ENCODE measurements around the gene ACSM2B. TPM values are rescaled to one million over a fixed set of nuclear protein-coding genes. Genes with fewer than 3 reads are reported as not detected.

ACSM2B gene
- total RNA-seq, 1 donor from 2014 or later, result not detected

GRCh38 chr16:20611975-20612481, 35.9 kb upstream of the ACSM2B start:
- DNase-seq (ENCODE audit: low read depth), result no peak
- TF ChIP-seq CTCF (IDR thresholded peaks at IDR 0.05; ENCODE audit: insufficient read depth, low read depth, low read length) (no peak), EZH2 (IDR thresholded peaks at IDR 0.05; ENCODE audit: insufficient read depth, low read length) (no peak)
- H3K4me2 ChIP-seq (ENCODE audit: low read length), result no peak overlapping the region
- H2AFZ ChIP-seq (ENCODE audit: low read depth, low read length), result no peak overlapping the region
- peaks cover 1% of the 10 kb centered on the region for H3K36me3 Mint-ChIP-seq (ENCODE audit: low read depth, unreplicated experiment)
- H3K4me3 Mint-ChIP-seq (ENCODE audit: unreplicated experiment), result no peak overlapping the region
- H3K36me3 ChIP-seq (ENCODE audit: insufficient read depth, low read length), result no peaks in the 10 kb centered on the region
- H3K27ac Mint-ChIP-seq (ENCODE audit: unreplicated experiment), result no peak overlapping the region
- H3K9ac ChIP-seq (ENCODE audit: low read length), result no peak overlapping the region
- FAIRE-seq, result no peak
- H3K4me1 ChIP-seq (ENCODE audit: insufficient read depth, low read length), result no peaks in the 10 kb centered on the region
- peaks cover 3% of the 10 kb centered on the region for H3K9me3 ChIP-seq (ENCODE audit: insufficient read depth, low read depth, low read length)
- peaks cover 57% of the 10 kb centered on the region for H3K27me3 Mint-ChIP-seq (ENCODE audit: low read depth, unreplicated experiment)
- no peak overlapping the region for H3K27ac ChIP-seq (ENCODE audit: low read depth, low read length)
- no peaks in the 10 kb centered on the region for H3K27me3 ChIP-seq (ENCODE audit: insufficient read depth, low read length)
- no peak overlapping the region for H3K4me3 ChIP-seq (ENCODE audit: insufficient read depth, low read depth, low read length)
- no peaks in the 10 kb centered on the region for H3K79me2 ChIP-seq (ENCODE audit: insufficient read depth, low read length)
- no peaks in the 10 kb centered on the region for H3K4me1 Mint-ChIP-seq (ENCODE audit: low read depth, unreplicated experiment)
- H3K9me3 Mint-ChIP-seq (ENCODE audit: unreplicated experiment), result peaks cover 3% of the 10 kb centered on the region
- H4K20me1 ChIP-seq (ENCODE audit: insufficient read depth, low read length), result no peaks in the 10 kb centered on the region

DNA sequence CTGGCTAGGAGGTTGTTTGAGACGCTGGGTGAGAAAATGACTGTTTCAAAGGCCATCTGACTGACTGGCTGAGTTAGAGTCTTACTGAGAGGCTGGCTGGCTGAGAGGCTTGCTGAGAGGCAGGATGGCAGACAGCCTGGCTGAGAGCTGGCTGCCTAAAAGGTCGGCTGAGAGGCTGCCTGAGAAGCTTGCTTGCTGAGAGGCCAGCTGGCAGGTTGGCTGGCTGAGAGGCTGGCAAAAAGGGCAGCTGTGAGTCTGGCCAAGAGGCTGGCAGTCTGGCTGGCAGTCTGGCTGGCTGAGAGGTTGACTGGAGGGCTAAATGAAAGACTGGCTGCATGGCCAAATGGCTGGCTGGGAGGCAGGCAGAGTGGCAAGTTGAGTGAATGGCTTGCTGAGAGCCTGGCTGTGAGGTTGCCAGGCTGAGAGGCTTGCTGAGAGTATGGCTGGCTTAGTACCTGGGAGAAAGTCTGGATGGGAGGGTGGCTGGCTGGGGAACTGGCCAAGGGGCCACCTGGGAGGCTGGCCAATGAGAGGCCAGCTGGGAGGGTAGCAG, 35.3 kb upstream of the ACSM2B start:
- FAIRE-seq (no peak), DNase-seq (ENCODE audit: low read depth) (no peak)
- H3K79me2 ChIP-seq (ENCODE audit: insufficient read depth, low read length), result no peaks in the 10 kb centered on the region
- H3K4me3 ChIP-seq (ENCODE audit: insufficient read depth, low read depth, low read length), result no peak overlapping the region
- peaks cover 3% of the 10 kb centered on the region for H3K9me3 ChIP-seq (ENCODE audit: insufficient read depth, low read depth, low read length)
- H3K4me3 Mint-ChIP-seq (ENCODE audit: unreplicated experiment), result no peak overlapping the region
- no peaks in the 10 kb centered on the region for H3K36me3 ChIP-seq (ENCODE audit: insufficient read depth, low read length)
- H4K20me1 ChIP-seq (ENCODE audit: insufficient read depth, low read length), result no peaks in the 10 kb centered on the region
- H3K4me1 Mint-ChIP-seq (ENCODE audit: low read depth, unreplicated experiment), result no peaks in the 10 kb centered on the region
- H3K4me2 ChIP-seq (ENCODE audit: low read length), result no peak overlapping the region
- no peaks in the 10 kb centered on the region for H3K27me3 ChIP-seq (ENCODE audit: insufficient read depth, low read length)
- TF ChIP-seq CTCF (IDR thresholded peaks at IDR 0.05; ENCODE audit: insufficient read depth, low read depth, low read length) (no peak), EZH2 (IDR thresholded peaks at IDR 0.05; ENCODE audit: insufficient read depth, low read length) (no peak)
- no peak overlapping the region for H3K9ac ChIP-seq (ENCODE audit: low read length)
- peaks cover 1% of the 10 kb centered on the region for H3K36me3 Mint-ChIP-seq (ENCODE audit: low read depth, unreplicated experiment)
- H2AFZ ChIP-seq (ENCODE audit: low read depth, low read length), result no peak overlapping the region
- H3K27ac ChIP-seq (ENCODE audit: low read depth, low read length), result no peak overlapping the region
- H3K27ac Mint-ChIP-seq (ENCODE audit: unreplicated experiment), result no peak overlapping the region
- no peaks in the 10 kb centered on the region for H3K4me1 ChIP-seq (ENCODE audit: insufficient read depth, low read length)
- H3K9me3 Mint-ChIP-seq (ENCODE audit: unreplicated experiment), result peaks cover 3% of the 10 kb centered on the region
- H3K27me3 Mint-ChIP-seq (ENCODE audit: low read depth, unreplicated experiment), result peaks cover 57% of the 10 kb centered on the region

DNA sequence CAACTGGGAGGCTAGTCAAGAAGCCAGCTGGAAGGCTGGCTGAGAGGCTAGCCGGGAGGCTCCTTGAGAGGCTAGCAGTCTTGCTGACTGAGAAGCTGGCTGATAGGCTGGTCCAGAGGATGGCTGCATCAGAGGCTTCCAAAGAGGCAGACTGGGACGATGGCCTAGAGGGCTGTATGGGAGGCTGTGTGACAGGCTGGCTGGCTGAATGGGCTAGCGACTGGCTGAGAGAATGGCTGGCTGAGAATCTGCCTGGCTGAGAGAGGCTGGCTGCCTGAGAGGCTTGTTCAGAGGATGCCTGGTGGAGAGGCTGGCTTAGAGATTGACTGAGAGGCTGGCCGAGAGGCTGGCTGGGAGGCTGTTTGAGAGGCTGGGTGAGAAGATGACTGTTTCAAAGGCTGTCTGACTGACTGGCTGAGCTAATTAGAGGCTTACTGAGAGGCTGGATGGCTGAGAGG, 34.8 kb upstream of the ACSM2B start:
- FAIRE-seq, result no peak
- no peak overlapping the region for H2AFZ ChIP-seq (ENCODE audit: low read depth, low read length)
- DNase-seq (ENCODE audit: low read depth), result no peak
- H4K20me1 ChIP-seq (ENCODE audit: insufficient read depth, low read length), result no peaks in the 10 kb centered on the region
- no peaks in the 10 kb centered on the region for H3K27me3 ChIP-seq (ENCODE audit: insufficient read depth, low read length)
- H3K4me1 Mint-ChIP-seq (ENCODE audit: low read depth, unreplicated experiment), result no peaks in the 10 kb centered on the region
- TF ChIP-seq EZH2 (IDR thresholded peaks at IDR 0.05; ENCODE audit: insufficient read depth, low read length), result no peak
- TF ChIP-seq CTCF (IDR thresholded peaks at IDR 0.05; ENCODE audit: insufficient read depth, low read depth, low read length), result no peak
- no peaks in the 10 kb centered on the region for H3K36me3 ChIP-seq (ENCODE audit: insufficient read depth, low read length)
- H3K79me2 ChIP-seq (ENCODE audit: insufficient read depth, low read length), result no peaks in the 10 kb centered on the region
- peaks cover 53% of the 10 kb centered on the region for H3K27me3 Mint-ChIP-seq (ENCODE audit: low read depth, unreplicated experiment)
- no peaks in the 10 kb centered on the region for H3K4me1 ChIP-seq (ENCODE audit: insufficient read depth, low read length)
- H3K9ac ChIP-seq (ENCODE audit: low read length), result no peak overlapping the region
- peaks cover 3% of the 10 kb centered on the region for H3K9me3 ChIP-seq (ENCODE audit: insufficient read depth, low read depth, low read length)
- H3K36me3 Mint-ChIP-seq (ENCODE audit: low read depth, unreplicated experiment), result peaks cover 1% of the 10 kb centered on the region
- no peak overlapping the region for H3K4me3 ChIP-seq (ENCODE audit: insufficient read depth, low read depth, low read length)
- peaks cover 3% of the 10 kb centered on the region for H3K9me3 Mint-ChIP-seq (ENCODE audit: unreplicated experiment)
- H3K4me2 ChIP-seq (ENCODE audit: low read length), result no peak overlapping the region
- H3K27ac ChIP-seq (ENCODE audit: low read depth, low read length), result no peak overlapping the region
- no peak overlapping the region for H3K4me3 Mint-ChIP-seq (ENCODE audit: unreplicated experiment)
- no peak overlapping the region for H3K27ac Mint-ChIP-seq (ENCODE audit: unreplicated experiment)
